Measurements from ENCODE around the gene DECR2. TPM values are rescaled to one million over a fixed set of nuclear protein-coding genes. Genes with fewer than 3 reads are reported as not detected.

DECR2 gene
- total and polyA plus RNA-seq, 9 of the 15 experiments (the other 6 are each of a cell fraction or from before 2014, with no cell fraction given) = 1.0 to 31.9 (median 10.3) TPM

DNA sequence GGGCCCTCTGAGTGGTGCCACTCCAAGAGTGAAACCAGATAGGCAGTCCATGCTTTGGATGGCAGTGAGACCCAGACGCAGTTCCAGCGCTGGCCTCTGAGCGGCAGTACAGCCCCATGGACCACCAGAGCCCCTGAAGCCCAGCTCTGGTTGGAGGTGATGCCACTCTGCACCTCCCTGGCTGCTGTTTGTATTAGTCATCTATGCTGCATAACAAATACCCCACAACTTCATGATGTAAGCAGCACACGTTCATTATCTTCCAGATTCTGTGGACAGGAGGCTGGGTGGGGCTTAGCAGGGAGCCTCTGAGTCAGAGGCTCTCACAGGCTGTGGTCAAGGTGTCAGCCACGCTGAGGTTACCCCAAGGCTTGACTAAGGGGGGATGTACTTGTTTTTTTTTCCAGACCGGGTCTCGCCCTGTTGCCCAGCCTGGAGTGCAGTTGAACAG, 9.8 kb upstream of the DECR2 start (continued):
- no peak for TF ChIP-seq DACH1 (IDR thresholded peaks at IDR 0.05; ENCODE audit: partially characterized antibody)
- no peak for TF ChIP-seq SREBF2 (CRISPR knock-in tag; IDR thresholded peaks at IDR 0.05)
- TF ChIP-seq HMG20B (CRISPR knock-in tag; IDR thresholded peaks at IDR 0.05) = no peak
- TF ChIP-seq, protein P1, sequence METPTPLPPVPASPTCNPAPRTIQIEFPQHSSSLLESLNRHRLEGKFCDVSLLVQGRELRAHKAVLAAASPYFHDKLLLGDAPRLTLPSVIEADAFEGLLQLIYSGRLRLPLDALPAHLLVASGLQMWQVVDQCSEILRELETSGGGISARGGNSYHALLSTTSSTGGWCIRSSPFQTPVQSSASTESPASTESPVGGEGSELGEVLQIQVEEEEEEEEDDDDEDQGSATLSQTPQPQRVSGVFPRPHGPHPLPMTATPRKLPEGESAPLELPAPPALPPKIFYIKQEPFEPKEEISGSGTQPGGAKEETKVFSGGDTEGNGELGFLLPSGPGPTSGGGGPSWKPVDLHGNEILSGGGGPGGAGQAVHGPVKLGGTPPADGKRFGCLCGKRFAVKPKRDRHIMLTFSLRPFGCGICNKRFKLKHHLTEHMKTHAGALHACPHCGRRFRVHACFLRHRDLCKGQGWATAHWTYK (CRISPR knock-in tag; IDR thresholded peaks at IDR 0.05) = no peak
- TF ChIP-seq HDAC8 (tag; IDR thresholded peaks at IDR 0.05) = no peak
- no peak for TF ChIP-seq SAP30 (IDR thresholded peaks at IDR 0.05; ENCODE audit: borderline replicate concordance, insufficient read depth, low read depth, low read length, poor library complexity, severe bottlenecking)
- peak; percentile 75 for TF ChIP-seq CBX5 (IDR thresholded peaks at IDR 0.05; ENCODE audit: borderline replicate concordance, low read depth)
- no peak for TF ChIP-seq TCF3 (CRISPR knock-in tag; IDR thresholded peaks at IDR 0.05)
- TF ChIP-seq, protein P2, sequence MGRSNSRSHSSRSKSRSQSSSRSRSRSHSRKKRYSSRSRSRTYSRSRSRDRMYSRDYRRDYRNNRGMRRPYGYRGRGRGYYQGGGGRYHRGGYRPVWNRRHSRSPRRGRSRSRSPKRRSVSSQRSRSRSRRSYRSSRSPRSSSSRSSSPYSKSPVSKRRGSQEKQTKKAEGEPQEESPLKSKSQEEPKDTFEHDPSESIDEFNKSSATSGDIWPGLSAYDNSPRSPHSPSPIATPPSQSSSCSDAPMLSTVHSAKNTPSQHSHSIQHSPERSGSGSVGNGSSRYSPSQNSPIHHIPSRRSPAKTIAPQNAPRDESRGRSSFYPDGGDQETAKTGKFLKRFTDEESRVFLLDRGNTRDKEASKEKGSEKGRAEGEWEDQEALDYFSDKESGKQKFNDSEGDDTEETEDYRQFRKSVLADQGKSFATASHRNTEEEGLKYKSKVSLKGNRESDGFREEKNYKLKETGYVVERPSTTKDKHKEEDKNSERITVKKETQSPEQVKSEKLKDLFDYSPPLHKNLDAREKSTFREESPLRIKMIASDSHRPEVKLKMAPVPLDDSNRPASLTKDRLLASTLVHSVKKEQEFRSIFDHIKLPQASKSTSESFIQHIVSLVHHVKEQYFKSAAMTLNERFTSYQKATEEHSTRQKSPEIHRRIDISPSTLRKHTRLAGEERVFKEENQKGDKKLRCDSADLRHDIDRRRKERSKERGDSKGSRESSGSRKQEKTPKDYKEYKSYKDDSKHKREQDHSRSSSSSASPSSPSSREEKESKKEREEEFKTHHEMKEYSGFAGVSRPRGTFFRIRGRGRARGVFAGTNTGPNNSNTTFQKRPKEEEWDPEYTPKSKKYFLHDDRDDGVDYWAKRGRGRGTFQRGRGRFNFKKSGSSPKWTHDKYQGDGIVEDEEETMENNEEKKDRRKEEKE (IDR thresholded peaks at IDR 0.05; ENCODE audit: borderline replicate concordance in 1 of 2, control insufficient read depth in 1 of 2, low read depth in 2 of 2, low read length in 1 of 2) = peak in 1 of 2 experiments; percentile 32; a peak in 1 of 4 replicates
- no peak for TF ChIP-seq BRD4 (IDR thresholded peaks at IDR 0.05)
- TF ChIP-seq FOSL1 (tag; conservative IDR thresholded peaks at IDR 0.05) = no peak
- TF ChIP-seq, protein P3, sequence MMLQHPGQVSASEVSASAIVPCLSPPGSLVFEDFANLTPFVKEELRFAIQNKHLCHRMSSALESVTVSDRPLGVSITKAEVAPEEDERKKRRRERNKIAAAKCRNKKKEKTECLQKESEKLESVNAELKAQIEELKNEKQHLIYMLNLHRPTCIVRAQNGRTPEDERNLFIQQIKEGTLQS (IDR thresholded peaks at IDR 0.05) = peak; percentile 71
- TF ChIP-seq, protein P3 (CRISPR knock-in tag; conservative IDR thresholded peaks at IDR 0.05) = no peak
- no peak for TF ChIP-seq MTF1 (CRISPR knock-in tag; IDR thresholded peaks at IDR 0.05; ENCODE audit: borderline replicate concordance)
- peak; percentile 46; the same call in 1 of the 2 replicates for TF ChIP-seq ZNF24 (IDR thresholded peaks at IDR 0.05)
- no peak for TF ChIP-seq HLTF (IDR thresholded peaks at IDR 0.05)
- no peak for TF ChIP-seq SREBF1 (IDR thresholded peaks at IDR 0.05; ENCODE audit: borderline replicate concordance, low read depth, low read length)
- peak; percentile 51 for TF ChIP-seq DPF2 (IDR thresholded peaks at IDR 0.05)
- no peak; a peak in 1 of 4 replicates for TF ChIP-seq TEAD1 (CRISPR knock-in tag; IDR thresholded peaks at IDR 0.05)
- peak; percentile 17; the same call in 1 of the 2 replicates for TF ChIP-seq BHLHE40 (IDR thresholded peaks at IDR 0.05; ENCODE audit: low read length)
- TF ChIP-seq MYBL2 (IDR thresholded peaks at IDR 0.05; ENCODE audit: low read depth) = no peak
- no peak for TF ChIP-seq MYBL2 (CRISPR knock-in tag; IDR thresholded peaks at IDR 0.05; ENCODE audit: borderline replicate concordance)
- TF ChIP-seq MXI1 (IDR thresholded peaks at IDR 0.05; ENCODE audit: low read depth, low read length) = no peak
- TF ChIP-seq TSC22D4 (tag; IDR thresholded peaks at IDR 0.05) = no peak

Measured in K562 (cell line).